Panc1 (cell line): Measurements from ENCODE around the gene CNN3.

Experiments used
- CTCF ChIP-seq: fragments of 450-650 bp; IDR thresholded peaks from 2 replicates; pipeline ENCODE4 v1.5.1; 2017; ENCODE audit warnings: mild to moderate bottlenecking
- POLR2AphosphoS5 ChIP-seq: IDR thresholded peaks from 2 replicates; pipeline ENCODE4 v1.6.1; 2012; ENCODE audit warnings: mild to moderate bottlenecking, low read depth, low read length, moderate library complexity
- REST ChIP-seq, 2 experiments: IDR thresholded peaks; 2 replicates each; pipeline ENCODE4 v1.6.1; 2011 to 2012; ENCODE audit warnings: low read depth in 2 of 2, control low read depth in 1 of 2, low read length in 1 of 2, mild to moderate bottlenecking in 1 of 2, moderate library complexity in 1 of 2; ENCODE audit not compliant: insufficient read depth in 1 of 2
- SIN3A ChIP-seq: IDR thresholded peaks from 2 replicates; pipeline ENCODE4 v1.6.1; 2012; ENCODE audit warnings: low read depth, mild to moderate bottlenecking, low read length, moderate library complexity, borderline replicate concordance; ENCODE audit not compliant: insufficient read depth

GRCh38 chr1:94951046-94951445, 24.1 kb upstream of the CNN3 start:
- TF ChIP-seq CTCF, result no peak
- no peak for TF ChIP-seq POLR2AphosphoS5
- TF ChIP-seq REST (IDR thresholded peaks at IDR 0.05; ENCODE audit: insufficient read depth in 1 of 2, low read depth in 2 of 2, low read length in 1 of 2), result no peak
- no peak for TF ChIP-seq SIN3A
